ENCODE results near the gene DNAH2. TPM values are rescaled to one million over a fixed set of nuclear protein-coding genes. Genes with fewer than 3 reads are reported as not detected.

Gene DNAH2
- total and polyA plus RNA-seq, 2 of the 8 experiments (the other 6 are each of a cell fraction or from before 2014, with no cell fraction given) = 0.13 to 0.18 TPM

GRCh38 chr17:7882629-7883028, 165.1 kb downstream of the DNAH2 start (continued):
- no peak for TF ChIP-seq CHD7 (IDR thresholded peaks at IDR 0.05; ENCODE audit: insufficient replicate concordance, low read length)
- no peak for TF ChIP-seq EP300 (IDR thresholded peaks at IDR 0.05; ENCODE audit: borderline replicate concordance in 1 of 2, low read depth in 2 of 2, low read length in 2 of 2)
- TF ChIP-seq EGR1 (IDR thresholded peaks at IDR 0.05; ENCODE audit: borderline replicate concordance, low read depth, low read length) = no peak
- no peak for TF ChIP-seq POLR2A (IDR thresholded peaks at IDR 0.05; ENCODE audit: control extremely low read depth in 1 of 2, low read depth in 2 of 2, low read length in 2 of 2)
- TF ChIP-seq JUND (IDR thresholded peaks at IDR 0.05; ENCODE audit: low read length) = no peak
- no peak for TF ChIP-seq SUZ12 (IDR thresholded peaks at IDR 0.05; ENCODE audit: low read length)
- no peak for TF ChIP-seq NANOG (IDR thresholded peaks at IDR 0.05; ENCODE audit: insufficient read depth, low read depth, low read length, poor library complexity, severe bottlenecking)
- no peak for TF ChIP-seq BCL11A (IDR thresholded peaks at IDR 0.05; ENCODE audit: low read depth in 2 of 2, low read length in 2 of 2)
